AG04449 (cell line): ENCODE data around the gene HS3ST3A1.
A peak's percentile ranks its signal among the peaks of the same experiment; 100 is the strongest.
"Not testable (repeated sequence)": the region's sequence is repeated elsewhere in the genome, so short reads cannot be mapped to it uniquely, and the experiment has no call there.

ENCODE experiments used
- CTCF ChIA-PET: fragments of 350-600 bp; formaldehyde crosslinking; extraction: SDS; loops from one replicate; lab custom pipeline; 2021; ENCODE audit warnings: antibody characterized with exemption; lab: Yijun Ruan, JAX
- POLR2A ChIA-PET: fragments of 400-600, 350-600 bp; formaldehyde crosslinking; extraction: SDS; loops from one replicate; lab custom pipeline; 2020; ENCODE audit warnings: antibody characterized with exemption, inconsistent platforms; lab: Yijun Ruan, JAX
- DNase-seq: peaks from one replicate; pipeline ENCODE4 v3.0.0-alpha.2; 2010; ENCODE audit warnings: low read depth, low spot score
- H3K4me3 ChIP-seq: 2 replicates; pipeline ENCODE4 v1.5.1; 2011; ENCODE audit warnings: low read depth, mild to moderate bottlenecking, control low read depth, low read length
- CTCF ChIP-seq: IDR thresholded peaks from one replicate; pipeline ENCODE4 v1.5.1; 2011; ENCODE audit warnings: mild to moderate bottlenecking, moderate library complexity, low read length, control low read depth, inconsistent platforms; ENCODE audit not compliant: insufficient read depth; ENCODE audit errors: missing control alignments

The HS3ST3A1 gene

GRCh38 chr17:13560935-13561334 lies 40.8 kb downstream of the HS3ST3A1 start:
- TF ChIP-seq CTCF, result no peak
- DNase-seq, result no peak
- POLR2A ChIA-PET, result interaction anchor here (1.4 to 1.7 kb wide), 2 partner anchors 20 to 214 kb away, joined by 4 read pairs; no protein-coding TSS in a partner anchor
- CTCF ChIA-PET, result interaction anchor here (1.2 to 3.2 kb wide), 2 partner anchors 33 to 223 kb away, joined by 3 to 14 read pairs; no protein-coding TSS in a partner anchor
- H3K4me3 ChIP-seq, result no peak overlapping the region

DNA sequence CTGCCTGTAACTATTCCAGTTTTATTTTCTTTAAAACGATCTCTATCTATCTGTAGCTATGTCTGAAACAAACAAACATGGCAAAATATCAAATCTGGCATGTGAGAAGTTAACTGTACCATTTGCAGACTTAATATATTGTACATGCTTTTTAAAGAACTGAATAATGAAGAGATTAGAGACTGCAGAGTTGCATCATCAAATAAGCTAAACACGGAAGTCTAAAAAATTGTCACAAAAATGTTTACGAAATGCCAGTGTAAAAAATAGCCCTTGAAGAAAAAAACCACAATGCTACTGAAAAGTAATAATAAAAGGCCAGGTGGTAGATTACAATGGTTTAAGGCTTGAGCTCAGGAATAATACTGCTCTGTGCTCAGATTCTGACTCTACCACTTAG lies 43.1 kb downstream of the HS3ST3A1 start:
- no peak for DNase-seq
- POLR2A ChIA-PET, result interaction anchor here (1.7 to 1.8 kb wide), 2 partner anchors 18 to 744 kb away, joined by 3 to 5 read pairs; no protein-coding TSS in a partner anchor
- H3K4me3 ChIP-seq, result no peak overlapping the region
- no peak for TF ChIP-seq CTCF
- CTCF ChIA-PET, result interaction anchor here (1.7 to 2.5 kb wide), 2 partner anchors 221 to 528 kb away, joined by 6 to 7 read pairs; no protein-coding TSS in a partner anchor

GRCh38 chr17:13557077-13557476 lies 44.7 kb downstream of the HS3ST3A1 start:
- no peak overlapping the region for H3K4me3 ChIP-seq
- DNase-seq, result peak; percentile 65
- POLR2A ChIA-PET, result interaction anchor here (1.7 kb wide), 1 partner anchor 16 kb away, joined by 5 read pairs; no protein-coding TSS in a partner anchor
- CTCF ChIA-PET, result interaction anchor here (0.8 to 2.5 kb wide), 3 partner anchors 10 to 527 kb away, joined by 3 to 7 read pairs (median 4); no protein-coding TSS in a partner anchor
- TF ChIP-seq CTCF, result no peak

DNA sequence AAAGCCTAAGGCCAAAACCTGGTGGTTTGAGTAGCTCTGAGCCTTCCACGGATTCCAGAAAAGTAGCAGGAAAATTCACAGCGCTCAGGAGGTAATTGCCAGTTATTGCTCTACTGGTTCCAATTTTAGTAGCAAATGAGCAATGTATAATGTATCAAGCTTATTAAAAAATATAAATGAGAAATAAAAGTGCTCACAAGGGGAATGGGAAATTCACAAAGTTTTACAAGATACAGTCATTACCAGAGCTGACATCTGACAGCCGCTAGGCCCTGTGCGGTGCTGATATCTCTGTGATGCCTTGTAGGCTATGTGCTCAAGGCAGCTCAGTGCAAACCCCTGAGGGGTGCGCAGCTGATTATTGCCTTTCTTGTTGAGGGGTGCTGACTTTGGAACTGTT lies 47.5 kb downstream of the HS3ST3A1 start:
- H3K4me3 ChIP-seq, result no peak overlapping the region
- ChIA-PET POLR2A (interaction anchor here (0.9 kb wide), 1 partner anchor 207 kb away, joined by 3 read pairs; no protein-coding TSS in a partner anchor), CTCF (interaction anchor here (0.9 to 1.1 kb wide), 2 partner anchors 9 to 28 kb away, joined by 3 to 4 read pairs; no protein-coding TSS in a partner anchor)
- DNase-seq, result no peak
- TF ChIP-seq CTCF, result no peak

GRCh38 chr17:13550291-13550690 lies 51.4 kb downstream of the HS3ST3A1 start:
- ChIA-PET CTCF (no interaction called here), POLR2A (no interaction called here)
- no peak overlapping the region for H3K4me3 ChIP-seq
- no peak for DNase-seq
- no peak for TF ChIP-seq CTCF

- H3K4me3 ChIP-seq, CTCF ChIA-PET, DNase-seq, POLR2A ChIA-PET: not testable (repeated sequence)
Measured at GRCh38 chr17:13548576-13548975, 53.2 kb downstream of the HS3ST3A1 start.
